GM10847 (cell line): ENCODE data around the gene PTTG1IP.

Source experiments
- POLR2A ChIP-seq: IDR thresholded peaks from 2 replicates; pipeline ENCODE4 v1.6.1; 2011; ENCODE audit not compliant: insufficient read length; ENCODE audit errors: extremely low read depth

Gene PTTG1IP

DNA sequence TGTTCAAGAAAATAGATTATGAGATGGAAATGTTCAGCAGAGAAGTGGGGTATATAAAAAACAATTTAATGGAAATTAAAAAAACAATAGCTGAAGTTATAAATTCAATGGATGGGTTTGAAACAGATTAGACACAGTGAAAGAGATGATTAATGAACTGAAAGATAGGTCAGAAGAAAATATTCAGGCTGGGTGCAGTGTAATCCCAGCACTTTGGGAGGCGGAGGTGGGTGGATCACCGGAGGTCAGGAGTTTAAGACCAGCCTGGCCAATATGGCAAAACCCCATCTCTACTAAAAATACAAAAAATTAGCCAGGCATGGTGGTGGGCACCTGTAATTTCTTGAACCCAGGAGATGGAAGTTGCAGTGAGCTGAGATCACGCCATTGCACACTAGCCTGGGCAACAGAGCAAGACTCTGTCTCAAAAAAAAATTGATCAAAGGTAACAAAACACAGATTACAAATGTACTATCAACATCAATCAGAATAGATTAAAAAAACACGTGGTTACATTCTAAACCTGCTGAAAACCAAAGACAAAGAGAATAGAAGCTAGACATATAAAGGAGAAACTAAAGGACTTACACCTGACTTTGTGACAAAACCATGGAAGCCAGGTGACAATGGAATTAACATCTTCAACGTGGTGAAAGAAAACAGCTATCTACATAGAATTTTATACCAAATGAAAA is 50.9 kb downstream of the PTTG1IP start:
- TF ChIP-seq POLR2A, result no peak

DNA sequence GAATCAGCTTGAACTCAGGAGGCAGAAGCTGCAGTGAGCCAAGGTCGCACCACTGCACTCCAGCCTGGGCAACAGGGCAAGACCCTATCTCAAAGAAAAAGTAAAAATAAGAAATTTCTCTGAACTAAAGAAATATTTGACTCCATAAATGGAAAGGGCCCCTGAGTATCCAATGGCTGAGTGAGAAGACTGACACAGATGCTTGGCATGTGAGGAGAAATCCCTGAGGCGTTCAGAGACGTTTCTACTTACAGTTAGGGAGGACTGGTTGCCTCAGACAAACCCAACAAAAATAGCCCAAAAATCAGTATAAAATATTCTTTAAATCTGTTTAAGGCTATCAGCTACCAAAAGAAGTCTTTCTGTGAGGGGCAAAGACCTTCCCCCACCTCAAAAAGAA is 52.6 kb downstream of the PTTG1IP start:
- no peak for TF ChIP-seq POLR2A

DNA sequence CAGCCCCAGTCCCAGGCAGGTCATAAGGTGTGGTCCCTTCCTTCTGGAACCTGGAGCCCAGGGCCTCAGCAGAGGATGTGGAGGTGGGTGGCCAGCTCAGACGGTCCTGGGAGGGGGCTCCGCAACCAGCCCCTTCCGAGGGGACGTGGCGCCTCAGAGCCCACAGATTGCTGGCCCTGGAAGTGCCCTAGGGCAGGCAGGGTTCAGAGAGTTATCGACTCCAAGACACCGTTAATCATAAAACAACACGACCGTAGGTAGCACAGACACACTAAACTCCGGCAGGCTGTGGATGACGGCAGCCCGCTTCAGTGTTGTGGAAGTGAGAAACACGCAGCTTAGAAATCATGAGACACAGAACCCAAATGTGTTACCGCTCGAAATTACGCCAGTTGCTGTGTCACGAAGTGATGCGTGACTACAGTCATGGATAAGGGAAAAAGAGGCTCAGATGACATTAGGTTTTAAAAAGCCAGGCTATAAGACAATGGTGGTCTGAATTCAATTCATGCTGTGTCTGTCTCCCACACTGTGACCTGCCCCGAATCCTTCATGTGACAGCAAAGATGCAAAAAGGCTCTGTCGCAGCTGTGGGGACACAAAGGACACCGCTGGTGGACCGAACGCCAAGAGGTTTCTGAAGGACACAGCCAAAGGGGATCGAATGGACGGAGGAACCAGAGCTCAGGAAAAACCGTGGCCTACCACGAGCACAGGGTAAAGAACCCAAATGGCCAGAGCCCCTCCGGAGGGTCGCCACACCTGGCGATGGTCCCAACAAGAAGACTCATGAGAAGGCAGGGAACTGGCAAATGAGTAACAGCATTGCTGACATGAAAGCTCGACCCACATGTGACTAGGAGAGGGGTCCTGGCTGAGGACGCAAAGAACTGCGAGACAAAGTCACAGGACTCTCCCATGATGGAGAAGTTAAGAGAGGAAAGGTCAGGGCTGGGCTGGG is 53.9 kb downstream of the PTTG1IP start:
- no peak for TF ChIP-seq POLR2A

GRCh38 chr21:44818640-44819011 is 54.9 kb downstream of the PTTG1IP start:
- no peak for TF ChIP-seq POLR2A

DNA sequence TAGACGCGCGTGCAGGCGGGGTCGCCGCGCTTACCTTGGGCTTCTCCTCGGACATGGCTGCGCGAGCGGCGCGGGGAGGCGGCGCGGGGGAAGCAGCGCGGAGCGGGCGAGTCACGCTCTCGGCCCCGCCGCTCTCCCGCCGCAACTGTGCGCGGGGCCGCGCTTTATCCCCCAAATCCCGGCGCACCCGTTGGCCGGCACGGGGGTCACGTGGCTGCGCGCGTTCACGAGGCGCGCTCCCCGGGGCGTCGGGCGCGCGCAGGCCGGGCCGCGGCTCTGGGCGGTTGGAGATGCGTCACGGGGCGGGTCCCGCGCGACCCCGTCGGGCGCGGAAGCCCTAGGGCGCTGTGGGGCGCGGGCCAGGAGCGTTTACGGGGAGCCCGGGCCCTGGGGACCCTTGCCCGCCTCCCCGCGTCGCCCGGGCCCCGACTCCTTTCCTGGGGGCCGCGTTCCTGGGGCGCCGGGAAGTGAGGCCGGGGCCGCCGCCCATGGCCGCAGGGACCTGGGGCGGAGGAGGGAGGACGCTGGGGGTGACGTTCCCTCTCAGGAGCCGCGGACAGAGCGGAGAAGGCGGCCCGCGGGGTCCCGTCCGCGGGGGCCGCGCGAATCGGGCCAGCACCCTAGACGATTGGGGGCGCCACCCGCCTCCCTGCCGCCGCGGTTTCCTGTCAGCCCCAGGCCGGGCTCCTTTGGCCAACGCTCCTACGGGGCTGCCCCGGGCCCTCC is 55.4 kb downstream of the PTTG1IP start, which contains the start of gene SUMO3:
Gene SUMO3 (minus strand): TSS at position 149 of the 726 bp plus-strand sequence. CDS start 94 bp downstream, at position 55.
- TF ChIP-seq POLR2A, result peak; percentile 80

DNA sequence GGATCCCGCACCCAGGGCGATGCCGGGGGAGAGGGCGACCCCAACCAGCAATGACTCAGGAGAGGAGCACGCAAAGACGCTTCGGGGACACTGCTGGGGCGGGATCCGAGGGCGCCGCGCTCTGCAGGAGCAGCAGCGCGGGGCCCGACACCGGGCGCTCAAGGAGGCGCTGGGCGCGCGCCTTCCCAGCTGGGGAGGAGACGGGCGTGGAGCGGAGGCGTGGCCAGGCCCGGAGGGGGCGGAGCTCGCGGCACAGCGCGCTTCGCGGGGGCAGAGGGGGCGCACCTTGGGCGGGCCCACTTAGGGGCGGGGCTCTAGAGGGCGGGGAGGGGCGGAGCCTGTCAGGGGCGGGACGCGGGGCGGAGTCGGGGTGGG is 56.0 kb downstream of the PTTG1IP start:
- TF ChIP-seq POLR2A, result no peak

DNA sequence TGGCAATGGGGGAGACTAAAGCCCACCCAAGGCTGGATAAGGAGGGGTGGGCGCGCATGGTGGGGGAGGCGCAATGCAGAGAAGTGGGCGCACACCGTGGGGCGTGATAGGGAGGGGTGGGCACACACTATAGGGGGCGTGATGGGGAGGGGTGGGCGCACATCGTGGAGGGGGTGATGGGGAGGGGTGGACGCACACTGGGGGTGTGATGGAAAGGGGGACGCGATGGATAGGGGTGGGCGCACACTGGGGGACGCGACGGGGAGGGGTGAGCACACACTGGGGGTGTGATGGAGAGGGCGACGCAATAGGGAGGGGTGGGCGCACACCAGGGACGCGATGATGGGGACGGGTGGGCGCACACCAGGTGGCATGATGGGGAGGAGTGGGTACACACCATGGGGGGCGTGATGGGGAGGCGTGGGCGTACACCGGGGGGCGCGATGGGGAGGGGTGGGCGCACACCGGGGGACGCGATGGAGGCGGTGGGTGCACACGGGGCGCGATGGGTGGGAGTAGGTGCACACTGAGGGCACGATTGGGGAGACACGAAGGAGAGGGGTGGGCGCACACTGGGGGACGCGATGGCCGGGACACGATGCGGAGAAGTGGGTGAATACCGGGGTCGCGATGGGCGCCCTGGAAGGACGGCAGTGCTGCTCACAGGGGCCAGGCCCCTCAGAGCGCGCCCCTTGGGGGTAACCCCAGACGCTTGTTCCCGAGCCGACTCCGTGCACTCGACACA is 56.6 kb downstream of the PTTG1IP start:
- no peak for TF ChIP-seq POLR2A

DNA sequence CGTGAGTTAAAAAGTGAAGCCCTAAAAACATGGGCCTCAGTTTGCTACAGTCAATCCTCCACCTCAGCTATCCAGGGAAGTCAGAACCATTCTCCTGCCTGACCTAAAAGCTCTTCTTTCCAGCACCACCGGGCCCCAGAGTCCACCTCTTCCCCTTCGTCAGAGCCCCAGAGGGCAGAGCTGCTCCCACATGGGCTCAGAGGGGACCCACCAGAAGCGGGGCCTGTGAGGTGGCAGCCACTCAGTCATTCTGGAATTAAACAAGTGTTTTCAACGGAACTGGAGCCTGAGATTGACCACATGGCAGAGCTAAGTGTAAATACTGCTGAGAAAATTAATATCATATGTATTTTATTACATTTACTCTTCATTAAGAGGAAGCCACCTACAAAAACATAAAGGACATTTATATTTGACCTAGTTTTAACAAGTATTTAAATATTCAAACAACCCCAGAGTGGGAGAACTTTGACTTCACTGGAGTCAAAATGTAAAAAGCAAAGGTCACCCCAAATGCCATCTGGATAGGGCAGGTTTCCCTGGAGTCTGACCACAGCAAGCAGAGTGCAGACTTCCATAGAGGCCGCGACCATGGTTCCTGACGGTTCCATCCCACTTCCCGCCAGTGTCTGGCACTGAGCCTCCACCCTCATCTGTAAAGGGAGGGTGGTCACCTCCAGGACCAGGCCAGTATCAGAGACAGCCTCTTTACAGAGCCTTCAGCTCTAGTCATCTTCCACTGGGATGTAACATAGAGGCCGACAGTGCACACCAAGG is 57.5 kb downstream of the PTTG1IP start:
- no peak for TF ChIP-seq POLR2A

DNA sequence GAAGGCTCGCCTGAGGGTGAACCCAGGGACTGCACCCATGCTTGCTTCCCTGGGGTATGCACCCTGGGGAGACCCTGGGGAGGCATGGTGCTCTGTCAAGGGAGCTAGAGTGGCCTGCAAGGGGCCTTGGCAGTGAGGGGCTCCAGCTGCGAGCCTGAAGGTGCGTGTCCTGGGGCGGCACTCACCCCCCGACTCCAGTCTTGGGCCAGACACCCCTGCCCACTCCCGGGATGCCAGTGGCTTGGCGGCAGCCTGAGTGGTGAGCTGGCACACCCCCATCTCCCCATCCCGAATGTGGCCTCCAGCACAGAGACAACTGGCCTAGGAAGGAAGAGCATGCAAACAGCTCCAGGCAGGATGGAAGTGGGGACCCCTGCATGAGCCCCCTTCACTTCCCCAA is 58.3 kb downstream of the PTTG1IP start:
- no peak for TF ChIP-seq POLR2A

DNA sequence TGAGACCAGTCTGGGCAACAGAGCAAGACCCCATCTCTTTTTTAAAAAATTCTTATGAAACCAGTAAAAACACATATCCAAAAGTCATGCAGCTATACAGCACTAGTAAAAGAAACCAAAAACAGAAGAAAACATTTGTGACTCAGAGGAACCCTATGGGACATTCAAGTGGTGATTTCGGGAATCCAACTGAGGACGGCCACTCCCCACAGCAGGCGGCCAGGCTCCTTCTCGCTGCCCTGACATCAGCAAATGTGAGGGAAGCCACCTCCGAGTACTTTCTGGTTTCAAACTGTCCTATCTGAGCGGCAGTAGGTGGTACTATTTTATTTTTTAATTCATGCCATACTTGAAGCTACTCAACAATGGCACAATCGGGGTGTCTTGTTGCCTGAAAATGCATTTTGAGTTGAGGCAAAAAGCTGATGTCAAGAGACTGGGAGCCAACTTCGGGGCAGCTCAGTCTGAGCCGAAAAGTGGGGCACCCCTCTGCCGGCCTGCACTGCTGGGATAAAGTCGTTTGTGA is 58.9 kb downstream of the PTTG1IP start:
- no peak for TF ChIP-seq POLR2A

DNA sequence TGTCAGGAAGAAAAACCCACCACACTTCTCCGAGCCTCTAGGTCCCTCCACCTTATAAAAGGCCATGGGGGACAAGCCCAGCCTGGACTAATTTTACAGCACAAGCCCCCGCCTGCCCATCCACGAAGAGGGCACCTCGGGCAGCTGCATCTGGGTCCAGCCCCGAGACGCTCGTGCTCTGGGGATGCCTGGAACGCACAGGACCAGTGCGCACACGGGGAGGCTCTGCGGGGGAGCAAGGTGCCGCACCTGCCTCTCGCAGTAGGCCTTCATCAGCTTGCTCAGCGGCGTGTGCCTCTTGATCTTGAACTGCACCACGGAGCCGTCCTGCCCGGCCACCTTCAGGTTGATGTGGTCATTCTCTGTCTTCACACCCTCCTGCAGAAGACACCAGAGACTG is 59.8 kb downstream of the PTTG1IP start:
- no peak for TF ChIP-seq POLR2A

GRCh38 chr21:44813149-44813548 is 60.3 kb downstream of the PTTG1IP start:
- TF ChIP-seq POLR2A, result no peak

- no peak for TF ChIP-seq POLR2A
Measured at GRCh38 chr21:44812640-44813039, 60.9 kb downstream of the PTTG1IP start.

- TF ChIP-seq POLR2A, result no peak
Measured at GRCh38 chr21:44810779-44811178, 62.7 kb downstream of the PTTG1IP start.

- TF ChIP-seq POLR2A, result no peak
Measured at GRCh38 chr21:44805859-44806258, 67.6 kb downstream of the PTTG1IP start.
